22Rv1 (cell line): ENCODE data around the gene PLA2G4A.

Source experiments
- ZFX ChIP-seq: fragments of 450-650 bp; IDR thresholded peaks from 2 replicates; pipeline ENCODE4 v1.6.1; 2017; ENCODE audit warnings: antibody characterized with exemption, borderline replicate concordance
- TF ChIP-seq, protein P1 (sequence below): fragments of 450-650 bp; IDR thresholded peaks from 2 replicates; pipeline ENCODE4 v1.5.1; 2017; ENCODE audit warnings: mild to moderate bottlenecking

- TF ChIP-seq, protein P1, sequence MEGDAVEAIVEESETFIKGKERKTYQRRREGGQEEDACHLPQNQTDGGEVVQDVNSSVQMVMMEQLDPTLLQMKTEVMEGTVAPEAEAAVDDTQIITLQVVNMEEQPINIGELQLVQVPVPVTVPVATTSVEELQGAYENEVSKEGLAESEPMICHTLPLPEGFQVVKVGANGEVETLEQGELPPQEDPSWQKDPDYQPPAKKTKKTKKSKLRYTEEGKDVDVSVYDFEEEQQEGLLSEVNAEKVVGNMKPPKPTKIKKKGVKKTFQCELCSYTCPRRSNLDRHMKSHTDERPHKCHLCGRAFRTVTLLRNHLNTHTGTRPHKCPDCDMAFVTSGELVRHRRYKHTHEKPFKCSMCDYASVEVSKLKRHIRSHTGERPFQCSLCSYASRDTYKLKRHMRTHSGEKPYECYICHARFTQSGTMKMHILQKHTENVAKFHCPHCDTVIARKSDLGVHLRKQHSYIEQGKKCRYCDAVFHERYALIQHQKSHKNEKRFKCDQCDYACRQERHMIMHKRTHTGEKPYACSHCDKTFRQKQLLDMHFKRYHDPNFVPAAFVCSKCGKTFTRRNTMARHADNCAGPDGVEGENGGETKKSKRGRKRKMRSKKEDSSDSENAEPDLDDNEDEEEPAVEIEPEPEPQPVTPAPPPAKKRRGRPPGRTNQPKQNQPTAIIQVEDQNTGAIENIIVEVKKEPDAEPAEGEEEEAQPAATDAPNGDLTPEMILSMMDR = no peak
- TF ChIP-seq ZFX = no peak
Measured at GRCh38 chr1:186983327-186983726, 154.6 kb downstream of the PLA2G4A start.
